ENCODE measurements around the gene ZNF793. TPM values are rescaled to one million over a fixed set of nuclear protein-coding genes. Genes with fewer than 3 reads are reported as not detected.

Gene ZNF793
- total and polyA plus RNA-seq, 9 of the 15 experiments (the other 6 are each of a cell fraction or from before 2014, with no cell fraction given), result 0.02 to 0.04 (median 0.03) TPM; not detected in 6

DNA sequence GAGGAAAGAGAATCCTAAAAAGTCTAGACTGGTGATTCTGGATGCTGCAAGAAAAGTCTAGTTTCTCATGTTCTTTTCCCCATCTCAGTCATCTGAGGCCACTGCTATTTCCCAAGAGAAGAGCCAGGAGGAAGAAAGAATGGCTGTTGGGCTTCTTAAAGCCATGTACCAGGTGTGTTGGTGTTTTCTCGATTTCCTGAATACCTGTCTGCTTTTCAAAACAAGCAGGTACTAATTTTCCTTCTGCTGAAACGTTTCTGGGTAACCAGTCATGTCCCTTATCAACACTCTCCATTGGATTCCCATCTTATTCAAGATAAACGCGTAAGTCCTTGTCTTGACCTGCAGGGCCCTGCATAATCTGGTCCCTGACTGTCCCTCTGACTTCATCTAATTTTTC is 36.5 kb upstream of the ZNF793 start:
- CTCF ChIA-PET (ENCODE audit: low intra/inter-chr PET ratio), result no interaction called here
- WGBS (ENCODE audit: insufficient coverage, low coverage, missing lambda C conversion rate), result 2% methylated on average over 4 of the region's 4 CpGs
- no peak overlapping the region for H3K4me3 ChIP-seq

More for the DNA sequence above, 36.5 kb upstream of the ZNF793 start:
- Histone ChIP-seq H3K36me3 (ENCODE audit: control insufficient read depth, insufficient read depth, low read length) (no peaks in the 10 kb centered on the region; the same call in 2 of the 3 replicates), H3K27ac (ENCODE audit: extremely low read depth, low read depth, low read length) (no peak overlapping the region), H3K27me3 (ENCODE audit: control insufficient read depth in 2 of 2, insufficient read depth in 2 of 2, low read length in 2 of 2) (no peaks in the 10 kb centered on the region), H3K79me2 (ENCODE audit: control insufficient read depth, insufficient read depth, low read length) (no peaks in the 10 kb centered on the region; the same call in 2 of the 3 replicates), H3K4me1 (replicated peaks in 1 of 2; ENCODE audit: control insufficient read depth in 2 of 2, insufficient read depth in 2 of 2, low read length in 2 of 2) (peaks cover 0 to 10% of the 10 kb centered on the region in 2 experiments; a peak in 2 of 5 replicates), H3K9me3 (replicated peaks; ENCODE audit: control insufficient read depth, insufficient read depth, low read depth, low read length) (no peaks in the 10 kb centered on the region), H3K9me1 (ENCODE audit: control insufficient read depth, insufficient read depth, low read length) (no peaks in the 10 kb centered on the region), H3K9ac (ENCODE audit: insufficient read depth in 1 of 2, low read depth in 2 of 2, low read length in 2 of 2) (no peak overlapping the region), H3K4me2 (ENCODE audit: insufficient read depth, low read length) (no peak overlapping the region), H2AFZ (ENCODE audit: low read depth, low read length) (no peak overlapping the region), H4K20me1 (replicated peaks; ENCODE audit: control insufficient read depth, insufficient read depth, low read length) (no peaks in the 10 kb centered on the region)
- FAIRE-seq, result no peak
- no peak for DNase-seq (ENCODE audit: extremely low read depth in 1 of 4, low spot score in 3 of 4)
- ATAC-seq, result no peak
- no TSS peak for BruUV-seq (replicated peaks)
- TF ChIP-seq ARID2 (IDR thresholded peaks at IDR 0.05) (no peak), POLR2AphosphoS5 (IDR thresholded peaks at IDR 0.05; ENCODE audit: control insufficient read depth, insufficient read depth, low read depth, low read length) (no peak), SMAD2 (IDR thresholded peaks at IDR 0.05; ENCODE audit: low read depth, low read length) (no peak), TCF3 (CRISPR knock-in tag; IDR thresholded peaks at IDR 0.05) (no peak), ZFP30 (CRISPR knock-in tag; IDR thresholded peaks at IDR 0.05; ENCODE audit: borderline replicate concordance) (no peak), ZNF212 (CRISPR knock-in tag; IDR thresholded peaks at IDR 0.05) (no peak), KLF6 (CRISPR knock-in tag; IDR thresholded peaks at IDR 0.05; ENCODE audit: borderline replicate concordance) (no peak), FIP1L1 (IDR thresholded peaks at IDR 0.05; ENCODE audit: low read depth, low read length, poor library complexity, severe bottlenecking) (no peak), SIRT6 (IDR thresholded peaks at IDR 0.05; ENCODE audit: low read depth, low read length) (no peak)
- TF ChIP-seq, protein P1, sequence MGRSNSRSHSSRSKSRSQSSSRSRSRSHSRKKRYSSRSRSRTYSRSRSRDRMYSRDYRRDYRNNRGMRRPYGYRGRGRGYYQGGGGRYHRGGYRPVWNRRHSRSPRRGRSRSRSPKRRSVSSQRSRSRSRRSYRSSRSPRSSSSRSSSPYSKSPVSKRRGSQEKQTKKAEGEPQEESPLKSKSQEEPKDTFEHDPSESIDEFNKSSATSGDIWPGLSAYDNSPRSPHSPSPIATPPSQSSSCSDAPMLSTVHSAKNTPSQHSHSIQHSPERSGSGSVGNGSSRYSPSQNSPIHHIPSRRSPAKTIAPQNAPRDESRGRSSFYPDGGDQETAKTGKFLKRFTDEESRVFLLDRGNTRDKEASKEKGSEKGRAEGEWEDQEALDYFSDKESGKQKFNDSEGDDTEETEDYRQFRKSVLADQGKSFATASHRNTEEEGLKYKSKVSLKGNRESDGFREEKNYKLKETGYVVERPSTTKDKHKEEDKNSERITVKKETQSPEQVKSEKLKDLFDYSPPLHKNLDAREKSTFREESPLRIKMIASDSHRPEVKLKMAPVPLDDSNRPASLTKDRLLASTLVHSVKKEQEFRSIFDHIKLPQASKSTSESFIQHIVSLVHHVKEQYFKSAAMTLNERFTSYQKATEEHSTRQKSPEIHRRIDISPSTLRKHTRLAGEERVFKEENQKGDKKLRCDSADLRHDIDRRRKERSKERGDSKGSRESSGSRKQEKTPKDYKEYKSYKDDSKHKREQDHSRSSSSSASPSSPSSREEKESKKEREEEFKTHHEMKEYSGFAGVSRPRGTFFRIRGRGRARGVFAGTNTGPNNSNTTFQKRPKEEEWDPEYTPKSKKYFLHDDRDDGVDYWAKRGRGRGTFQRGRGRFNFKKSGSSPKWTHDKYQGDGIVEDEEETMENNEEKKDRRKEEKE (IDR thresholded peaks at IDR 0.05; ENCODE audit: borderline replicate concordance in 1 of 2, control insufficient read depth in 1 of 2, low read depth in 2 of 2, low read length in 1 of 2), result no peak
- TF ChIP-seq, protein P2, sequence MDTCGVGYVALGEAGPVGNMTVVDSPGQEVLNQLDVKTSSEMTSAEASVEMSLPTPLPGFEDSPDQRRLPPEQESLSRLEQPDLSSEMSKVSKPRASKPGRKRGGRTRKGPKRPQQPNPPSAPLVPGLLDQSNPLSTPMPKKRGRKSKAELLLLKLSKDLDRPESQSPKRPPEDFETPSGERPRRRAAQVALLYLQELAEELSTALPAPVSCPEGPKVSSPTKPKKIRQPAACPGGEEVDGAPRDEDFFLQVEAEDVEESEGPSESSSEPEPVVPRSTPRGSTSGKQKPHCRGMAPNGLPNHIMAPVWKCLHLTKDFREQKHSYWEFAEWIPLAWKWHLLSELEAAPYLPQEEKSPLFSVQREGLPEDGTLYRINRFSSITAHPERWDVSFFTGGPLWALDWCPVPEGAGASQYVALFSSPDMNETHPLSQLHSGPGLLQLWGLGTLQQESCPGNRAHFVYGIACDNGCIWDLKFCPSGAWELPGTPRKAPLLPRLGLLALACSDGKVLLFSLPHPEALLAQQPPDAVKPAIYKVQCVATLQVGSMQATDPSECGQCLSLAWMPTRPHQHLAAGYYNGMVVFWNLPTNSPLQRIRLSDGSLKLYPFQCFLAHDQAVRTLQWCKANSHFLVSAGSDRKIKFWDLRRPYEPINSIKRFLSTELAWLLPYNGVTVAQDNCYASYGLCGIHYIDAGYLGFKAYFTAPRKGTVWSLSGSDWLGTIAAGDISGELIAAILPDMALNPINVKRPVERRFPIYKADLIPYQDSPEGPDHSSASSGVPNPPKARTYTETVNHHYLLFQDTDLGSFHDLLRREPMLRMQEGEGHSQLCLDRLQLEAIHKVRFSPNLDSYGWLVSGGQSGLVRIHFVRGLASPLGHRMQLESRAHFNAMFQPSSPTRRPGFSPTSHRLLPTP (IDR thresholded peaks at IDR 0.05; ENCODE audit: borderline replicate concordance, extremely low read depth, insufficient read length), result no peak
- in situ Hi-C loops (cut with MboI), result no loop called here
- intact Hi-C loops (cut with micrococcal nuclease), result no loop called here
- POLR2A ChIA-PET, result no interaction called here

Data from K562 (cell line).